GM19023 (cell line): ENCODE data around the gene FHIP1A.

Experiments
- ATAC-seq: cut with Tn5 transposase; IDR thresholded peaks from one replicate; pipeline ENCODE4 v1.9.1; 2021; ENCODE audit warnings: mild to moderate bottlenecking, moderate library complexity; ENCODE audit not compliant: unreplicated experiment

The FHIP1A gene

GRCh38 chr4:151454513-151454912 is 45.5 kb downstream of the FHIP1A start:
- no peak for ATAC-seq

GRCh38 chr4:151455212-151455611 is 46.2 kb downstream of the FHIP1A start:
- no peak for ATAC-seq

GRCh38 chr4:151458148-151458547 is 49.2 kb downstream of the FHIP1A start:
- ATAC-seq: no peak
